Mesenchymal stem cell (in vitro differentiated cells and primary cell): ENCODE data around the gene HMGCS1.
"Not testable (repeated sequence)": the region's sequence is repeated elsewhere in the genome, so short reads cannot be mapped to it uniquely, and the experiment has no call there.

Experiments used
- DNase-seq: peaks from one replicate; pipeline ENCODE4 v3.0.0-alpha.2; 2013
- H2AFZ ChIP-seq: one replicate; pipeline ENCODE4 v1.6.1; 2013; ENCODE audit warnings: low read depth, mild to moderate bottlenecking, control low read depth, inconsistent platforms, low read length, moderate library complexity
- H2AK5ac ChIP-seq: 2 replicates; pipeline ENCODE4 v1.6.1; 2013; ENCODE audit warnings: low read length, moderate library complexity, mild to moderate bottlenecking, inconsistent platforms; ENCODE audit not compliant: severe bottlenecking
- H2BK120ac ChIP-seq: one replicate; pipeline ENCODE4 v1.6.1; 2013; ENCODE audit warnings: low read depth, mild to moderate bottlenecking, inconsistent platforms, low read length, moderate library complexity
- H2BK12ac ChIP-seq, 2 experiments: one replicate each; pipeline ENCODE4 v1.6.1; 2013; ENCODE audit warnings: inconsistent platforms in 2 of 2, low read length in 2 of 2, mild to moderate bottlenecking in 2 of 2, moderate library complexity in 2 of 2, control low read depth in 1 of 2
- H2BK15ac ChIP-seq: one replicate; pipeline ENCODE4 v1.6.1; 2013; ENCODE audit warnings: mild to moderate bottlenecking, low read depth, inconsistent platforms; ENCODE audit not compliant: poor library complexity, severe bottlenecking
- H2BK5ac ChIP-seq: 2 replicates; pipeline ENCODE4 v1.6.1; 2013; ENCODE audit warnings: low read depth, mild to moderate bottlenecking, low read length, control low read depth, inconsistent platforms; ENCODE audit not compliant: poor library complexity, severe bottlenecking
- H3K14ac ChIP-seq, 2 experiments: one replicate each; pipeline ENCODE4 v1.6.1; 2013; ENCODE audit warnings: inconsistent platforms in 2 of 2, low read length in 2 of 2, control low read depth in 1 of 2, mild to moderate bottlenecking in 1 of 2, moderate library complexity in 1 of 2
- H3K18ac ChIP-seq, 2 experiments: one replicate each; pipeline ENCODE4 v1.6.1; 2013; ENCODE audit warnings: inconsistent platforms in 2 of 2, low read length in 2 of 2, control low read depth in 1 of 2, low read depth in 1 of 2, mild to moderate bottlenecking in 1 of 2
- H3K23ac ChIP-seq, 2 experiments: one replicate each; pipeline ENCODE4 v1.6.1; 2013; ENCODE audit warnings: inconsistent platforms in 2 of 2, low read length in 2 of 2, mild to moderate bottlenecking in 2 of 2, moderate library complexity in 2 of 2, control low read depth in 1 of 2
- H3K27ac ChIP-seq: 2 replicates; pipeline ENCODE4 v1.5.1; 2013; ENCODE audit warnings: mild to moderate bottlenecking, moderate library complexity, low read length, control low read depth, inconsistent platforms; ENCODE audit not compliant: poor library complexity, severe bottlenecking
- H3K27me3 ChIP-seq, 2 experiments: 2 replicates each; pipeline versions ENCODE4 v1.6.1 to v1.7.0; 2013; ENCODE audit warnings: low read length in 2 of 2, mild to moderate bottlenecking in 2 of 2, moderate library complexity in 2 of 2, control low read depth in 1 of 2, inconsistent platforms in 1 of 2; ENCODE audit not compliant: control insufficient read depth in 1 of 2, insufficient read depth in 1 of 2
- H3K36me3 ChIP-seq, 2 experiments: 2 replicates each; pipeline versions ENCODE4 v1.6.1 to v1.7.0; 2013; ENCODE audit warnings: low read length in 2 of 2, control low read depth in 1 of 2, inconsistent platforms in 1 of 2, low read depth in 1 of 2, mild to moderate bottlenecking in 1 of 2; ENCODE audit not compliant: insufficient read depth in 2 of 2, control insufficient read depth in 1 of 2
- H3K4ac ChIP-seq, 2 experiments: one replicate each; pipeline ENCODE4 v1.6.1; 2013; ENCODE audit warnings: inconsistent platforms in 2 of 2, low read length in 2 of 2, mild to moderate bottlenecking in 2 of 2, moderate library complexity in 2 of 2, control low read depth in 1 of 2, low read depth in 1 of 2
- H3K4me1 ChIP-seq: 2 replicates; pipeline ENCODE4 v1.6.1; 2013; ENCODE audit warnings: low read depth, low read length, control low read depth; ENCODE audit not compliant: control insufficient read depth, insufficient read depth
- H3K4me2 ChIP-seq: 2 replicates; pipeline ENCODE4 v1.6.1; 2013; ENCODE audit warnings: low read length, mild to moderate bottlenecking, inconsistent platforms; ENCODE audit not compliant: poor library complexity, severe bottlenecking
- H3K4me3 ChIP-seq, 2 experiments: 2 replicates each; pipeline versions ENCODE4 v1.5.1 to v1.7.0; 2013; ENCODE audit warnings: low read length in 2 of 2, mild to moderate bottlenecking in 2 of 2, control low read depth in 1 of 2, low read depth in 1 of 2; ENCODE audit not compliant: insufficient read depth in 1 of 2
- H3K79me1 ChIP-seq: replicated peaks from 2 replicates; pipeline ENCODE4 v1.6.1; 2013; ENCODE audit warnings: mild to moderate bottlenecking, control low read depth, low read length, inconsistent platforms; ENCODE audit not compliant: poor library complexity, severe bottlenecking
- H3K9ac ChIP-seq: 2 replicates; pipeline ENCODE4 v1.7.0; 2013; ENCODE audit warnings: mild to moderate bottlenecking, low read length, moderate library complexity
- H3K9me3 ChIP-seq: 2 replicates; pipeline ENCODE4 v1.7.0; 2013; ENCODE audit warnings: mild to moderate bottlenecking, low read length; ENCODE audit not compliant: control insufficient read depth
- H4K8ac ChIP-seq: one replicate; pipeline ENCODE4 v1.6.1; 2013; ENCODE audit warnings: inconsistent platforms, mild to moderate bottlenecking, low read length, moderate library complexity
- H4K91ac ChIP-seq: one replicate; pipeline ENCODE4 v1.6.1; 2013; ENCODE audit warnings: mild to moderate bottlenecking, low read length, inconsistent platforms
- WGBS: methylation state at CpG from one replicate; pipeline ENCODE4 v1.1.7; 2013; ENCODE audit warnings: mixed read lengths; 5-methylcytosine and 5-hydroxymethylcytosine counted together

The HMGCS1 gene

DNA sequence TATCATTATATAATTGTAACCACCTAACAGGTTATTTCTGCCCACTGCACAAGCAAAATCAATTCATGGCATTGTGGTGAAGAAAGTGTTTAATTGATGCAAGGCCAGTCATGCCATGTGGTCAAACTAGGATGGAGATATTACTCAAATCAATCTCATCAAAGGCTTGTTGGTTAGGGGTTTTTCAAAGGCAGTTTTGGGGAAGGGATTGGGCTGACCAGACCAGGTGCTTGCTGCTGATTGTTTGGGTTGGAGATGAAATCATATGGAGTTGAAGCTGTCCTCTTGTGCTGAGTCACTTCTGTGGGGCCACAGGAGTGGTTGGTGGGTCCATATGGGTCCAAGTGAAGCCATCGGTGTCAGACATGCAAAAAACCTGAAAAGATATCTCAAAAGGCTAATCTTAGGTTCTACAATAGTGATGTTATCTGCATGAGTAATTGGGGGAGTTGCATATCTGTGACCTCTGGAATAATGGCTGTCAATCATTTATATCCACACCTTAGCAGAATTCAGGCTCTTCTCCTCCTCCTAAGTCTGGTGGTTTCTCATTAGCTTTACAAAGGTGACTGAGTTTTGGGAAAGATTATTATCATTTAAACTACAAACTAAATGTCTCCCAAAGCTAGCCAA is 44.9 kb downstream of the HMGCS1 start:
- no peaks in the 10 kb centered on the region for H3K36me3 ChIP-seq
- no peak overlapping the region for H2BK120ac ChIP-seq
- H4K8ac ChIP-seq, result no peak overlapping the region
- no peaks in the 10 kb centered on the region for H3K9me3 ChIP-seq
- H2AFZ ChIP-seq, result no peak overlapping the region
- H3K4ac ChIP-seq, result no peak overlapping the region
- H3K27me3 ChIP-seq, result peaks cover 0 to 10% of the 10 kb centered on the region in 2 experiments
- no peak overlapping the region for H3K23ac ChIP-seq
- DNase-seq, result no peak
- no peak overlapping the region for H3K18ac ChIP-seq
- WGBS, result 100% methylated on average over 1 of the region's 1 CpG
- no peak overlapping the region for H2AK5ac ChIP-seq
- H3K27ac ChIP-seq, result no peak overlapping the region
- H3K14ac ChIP-seq, result no peak overlapping the region
- H3K4me3 ChIP-seq, result no peak overlapping the region
- H3K9ac ChIP-seq, result no peak overlapping the region
- H3K79me1 ChIP-seq, result no peaks in the 10 kb centered on the region
- no peak overlapping the region for H3K4me2 ChIP-seq
- H2BK15ac ChIP-seq, result no peak overlapping the region
- H4K91ac ChIP-seq, result no peak overlapping the region
- no peak overlapping the region for H2BK5ac ChIP-seq
- no peak overlapping the region for H2BK12ac ChIP-seq
- H3K4me1 ChIP-seq, result no peaks in the 10 kb centered on the region

DNA sequence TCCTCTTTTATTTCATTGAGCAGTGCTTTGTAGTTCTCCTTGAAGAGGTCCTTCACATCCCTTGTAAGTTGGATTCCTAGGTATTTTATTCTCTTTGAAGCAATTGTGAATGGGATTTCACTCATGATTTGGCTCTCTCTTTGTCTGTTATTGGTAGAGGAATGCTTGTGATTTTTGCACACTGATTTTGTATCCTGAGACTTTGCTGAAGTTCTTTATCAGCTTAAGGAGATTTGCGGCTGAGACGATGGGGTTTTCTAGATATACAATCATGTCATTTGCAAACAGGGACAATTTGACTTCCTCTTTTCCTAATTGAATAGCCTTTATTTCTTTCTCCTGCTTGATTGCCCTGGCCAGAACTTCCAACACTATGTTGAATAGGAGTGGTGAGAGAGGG is 50.9 kb downstream of the HMGCS1 start:
- H2AFZ ChIP-seq, H3K4ac ChIP-seq, H3K9ac ChIP-seq, H2BK12ac ChIP-seq, H3K23ac ChIP-seq, H3K36me3 ChIP-seq, H2AK5ac ChIP-seq, H2BK5ac ChIP-seq, H3K14ac ChIP-seq, H3K9me3 ChIP-seq, H3K4me1 ChIP-seq, H2BK120ac ChIP-seq, H4K91ac ChIP-seq, DNase-seq, H3K27me3 ChIP-seq, H2BK15ac ChIP-seq, H3K27ac ChIP-seq, H3K4me2 ChIP-seq, H3K18ac ChIP-seq, H3K4me3 ChIP-seq, H3K79me1 ChIP-seq, H4K8ac ChIP-seq: not testable (repeated sequence)
- no CpG with 5 or more reads among the region's 2 CpGs for WGBS

DNA sequence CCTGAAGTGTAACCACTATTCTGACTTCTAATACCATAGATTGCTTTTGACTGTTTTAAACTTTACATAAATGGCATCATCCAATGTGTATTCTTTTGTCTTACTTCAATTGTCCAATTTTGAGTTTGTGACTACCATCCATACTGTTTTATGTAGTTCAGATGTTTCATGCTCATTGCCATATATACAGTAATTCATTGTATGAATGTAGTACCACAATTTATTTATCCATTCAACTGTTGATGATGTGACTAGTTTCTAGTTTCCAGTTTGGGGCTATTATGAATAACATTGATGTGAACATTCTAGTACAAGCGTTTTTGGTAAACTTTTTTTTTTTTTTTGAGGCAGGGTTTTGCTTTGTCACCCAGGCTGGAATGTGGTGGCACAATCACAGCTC is 55.1 kb downstream of the HMGCS1 start:
- DNase-seq, result no peak
- H2BK12ac ChIP-seq, result no peak overlapping the region
- H4K91ac ChIP-seq, result no peak overlapping the region
- no peaks in the 10 kb centered on the region for H3K36me3 ChIP-seq
- no peak overlapping the region for H2BK5ac ChIP-seq
- H3K4me1 ChIP-seq, result no peaks in the 10 kb centered on the region
- H4K8ac ChIP-seq, result no peak overlapping the region
- no peak overlapping the region for H3K4ac ChIP-seq
- H2BK15ac ChIP-seq, result no peak overlapping the region
- no peak overlapping the region for H2AFZ ChIP-seq
- no peaks in the 10 kb centered on the region for H3K79me1 ChIP-seq
- H3K9me3 ChIP-seq, result no peaks in the 10 kb centered on the region
- no peak overlapping the region for H3K27ac ChIP-seq
- H2AK5ac ChIP-seq, result no peak overlapping the region
- no peak overlapping the region for H3K18ac ChIP-seq
- H3K4me2 ChIP-seq, result no peak overlapping the region
- no peak overlapping the region for H3K23ac ChIP-seq
- H3K14ac ChIP-seq, result no peak overlapping the region
- H2BK120ac ChIP-seq, result no peak overlapping the region
- H3K4me3 ChIP-seq, result no peak overlapping the region
- peaks cover 4 to 10% of the 10 kb centered on the region in 2 experiments for H3K27me3 ChIP-seq
- no peak overlapping the region for H3K9ac ChIP-seq
- WGBS, result 93% methylated on average over 1 of the region's 1 CpG

DNA sequence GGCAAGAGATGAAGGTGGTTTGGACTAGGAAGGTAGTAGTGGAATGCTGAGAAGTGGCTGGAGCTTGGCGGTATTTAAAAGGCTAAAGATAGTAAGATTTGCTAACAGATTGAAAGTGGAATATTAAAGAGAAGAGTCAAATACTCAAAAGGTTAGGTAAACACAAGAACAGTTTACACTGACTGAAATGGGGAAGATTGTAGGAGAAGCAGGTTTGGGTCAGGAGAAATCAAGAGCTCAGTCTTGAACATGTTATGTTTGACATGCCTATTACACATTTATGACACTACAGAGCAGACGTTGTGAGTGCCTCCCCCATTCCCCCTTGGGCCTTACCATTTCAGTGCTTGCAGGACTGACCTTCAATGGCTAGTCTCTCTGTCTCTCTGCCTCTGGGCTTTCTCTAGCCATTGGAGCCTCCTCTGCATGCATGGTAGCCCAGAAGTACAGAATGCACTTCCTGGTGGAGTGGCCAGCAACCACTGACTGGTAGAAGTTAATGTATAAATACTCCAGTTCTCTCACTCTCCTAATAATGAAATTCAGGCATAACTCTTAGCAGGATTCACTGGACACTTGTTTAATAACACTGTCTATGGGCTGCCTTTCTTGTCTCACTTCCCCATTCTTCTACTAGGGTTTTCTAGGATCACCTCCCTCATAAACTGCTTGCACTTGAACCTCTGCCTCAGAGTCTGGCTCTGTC is 56.8 kb downstream of the HMGCS1 start:
- H3K18ac ChIP-seq, result no peak overlapping the region
- DNase-seq, result no peak
- H2AFZ ChIP-seq, result peak overlapping the region; percentile 51
- no peak overlapping the region for H3K4ac ChIP-seq
- H4K91ac ChIP-seq, result no peak overlapping the region
- peaks cover 4 to 15% of the 10 kb centered on the region in 2 experiments for H3K27me3 ChIP-seq
- no peak overlapping the region for H2BK5ac ChIP-seq
- H3K23ac ChIP-seq, result no peak overlapping the region
- no peaks in the 10 kb centered on the region for H3K79me1 ChIP-seq
- H3K4me1 ChIP-seq, result no peaks in the 10 kb centered on the region
- WGBS, result 52% methylated on average over 2 of the region's 2 CpGs
- H3K36me3 ChIP-seq, result no peaks in the 10 kb centered on the region
- no peak overlapping the region for H3K27ac ChIP-seq
- no peak overlapping the region for H3K4me3 ChIP-seq
- H2BK15ac ChIP-seq, result no peak overlapping the region
- H3K14ac ChIP-seq, result no peak overlapping the region
- H3K4me2 ChIP-seq, result no peak overlapping the region
- H2BK12ac ChIP-seq, result no peak overlapping the region
- H4K8ac ChIP-seq, result no peak overlapping the region
- H2AK5ac ChIP-seq, result no peak overlapping the region
- H3K9me3 ChIP-seq, result no peaks in the 10 kb centered on the region
- H3K9ac ChIP-seq, result no peak overlapping the region
- no peak overlapping the region for H2BK120ac ChIP-seq
